ENCODE data around the gene SLC11A2. TPM values are rescaled to one million over a fixed set of nuclear protein-coding genes. Genes with fewer than 3 reads are reported as not detected.

SLC11A2 gene
- polyA plus RNA-seq, 1 donor (not counting 4 experiments of a cell fraction or from before 2014, with no cell fraction given) = 38.9 TPM

- Histone ChIP-seq H3K27ac (ENCODE audit: control insufficient read depth, insufficient read depth, low read length) (no peak overlapping the region), H3K27me3 (ENCODE audit: control insufficient read depth, extremely low read depth, insufficient read depth, low read length) (no peaks in the 10 kb centered on the region), H3K79me2 (ENCODE audit: control insufficient read depth, insufficient read depth, low read length) (peaks cover 18% of the 10 kb centered on the region), H2AFZ (ENCODE audit: control insufficient read depth, low read length) (no peak overlapping the region), H3K4me2 (ENCODE audit: control insufficient read depth, extremely low read depth, insufficient read depth, low read depth, low read length) (no peak overlapping the region), H3K9ac (ENCODE audit: control insufficient read depth, extremely low read depth, insufficient read depth, low read length) (no peak overlapping the region), H3K36me3 (ENCODE audit: control insufficient read depth in 2 of 2, extremely low read depth in 1 of 2, insufficient read depth in 2 of 2, low read length in 2 of 2) (peaks cover 11 to 18% of the 10 kb centered on the region in 2 experiments), H4K20me1 (ENCODE audit: control insufficient read depth, extremely low read depth, insufficient read depth, low read length) (no peaks in the 10 kb centered on the region), H3K9me3 (ENCODE audit: control insufficient read depth, low read depth, low read length) (no peaks in the 10 kb centered on the region), H3K4me3 (ENCODE audit: control insufficient read depth in 2 of 3, extremely low read depth in 1 of 3, insufficient read depth in 2 of 3, low read depth in 1 of 3, low read length in 3 of 3) (no peak overlapping the region), H3K9me1 (ENCODE audit: control insufficient read depth, extremely low read depth, insufficient read depth, low read length) (no peaks in the 10 kb centered on the region), H3K4me1 (ENCODE audit: control insufficient read depth, extremely low read depth, insufficient read depth, low read length) (peaks cover 20% of the 10 kb centered on the region)
- no peak for TF ChIP-seq CTCF (optimal IDR thresholded peaks at IDR 0.05 in 1 of 3, IDR thresholded peaks at IDR 0.05 in 1 of 3, conservative IDR thresholded peaks at IDR 0.05 in 1 of 3; ENCODE audit: extremely low read depth in 1 of 3, insufficient read depth in 2 of 3, low read length in 3 of 3)
- TF ChIP-seq EZH2 (IDR thresholded peaks at IDR 0.05; ENCODE audit: low read length) = no peak
- no peak for FAIRE-seq
- DNase-seq (ENCODE audit: low read depth, low spot score) = no peak
- dilution Hi-C loops (cut with MboI; ENCODE audit: extremely low pct_ligation_motif_present, low sequenced_read_pairs) = no loop called here
These were observed 25.6 kb upstream of the SLC11A2 start for GRCh38 chr12:51051787-51052186.

- H3K27ac ChIP-seq (ENCODE audit: control insufficient read depth, insufficient read depth, low read length) = peak overlapping the region; percentile 8
- peaks cover 18% of the 10 kb centered on the region for H3K79me2 ChIP-seq (ENCODE audit: control insufficient read depth, insufficient read depth, low read length)
- H3K4me3 ChIP-seq (ENCODE audit: control insufficient read depth in 2 of 3, extremely low read depth in 1 of 3, insufficient read depth in 2 of 3, low read depth in 1 of 3, low read length in 3 of 3) = peak overlapping the region; percentile 76 to 96 (median 79)
- H4K20me1 ChIP-seq (ENCODE audit: control insufficient read depth, extremely low read depth, insufficient read depth, low read length) = no peaks in the 10 kb centered on the region
- H3K9me3 ChIP-seq (ENCODE audit: control insufficient read depth, low read depth, low read length) = no peaks in the 10 kb centered on the region
- H3K9ac ChIP-seq (ENCODE audit: control insufficient read depth, extremely low read depth, insufficient read depth, low read length) = peak overlapping the region; percentile 75
- peaks cover 19% of the 10 kb centered on the region for H3K4me1 ChIP-seq (ENCODE audit: control insufficient read depth, extremely low read depth, insufficient read depth, low read length)
- TF ChIP-seq EZH2 (IDR thresholded peaks at IDR 0.05; ENCODE audit: low read length) (no peak), CTCF (optimal IDR thresholded peaks at IDR 0.05 in 1 of 3, IDR thresholded peaks at IDR 0.05 in 1 of 3, conservative IDR thresholded peaks at IDR 0.05 in 1 of 3; ENCODE audit: extremely low read depth in 1 of 3, insufficient read depth in 2 of 3, low read length in 3 of 3) (no peak)
- FAIRE-seq (no peak), DNase-seq (ENCODE audit: low read depth, low spot score) (no peak)
- H2AFZ ChIP-seq (ENCODE audit: control insufficient read depth, low read length) = no peak overlapping the region
- no peaks in the 10 kb centered on the region for H3K27me3 ChIP-seq (ENCODE audit: control insufficient read depth, extremely low read depth, insufficient read depth, low read length)
- dilution Hi-C loops (cut with MboI; ENCODE audit: extremely low pct_ligation_motif_present, low sequenced_read_pairs) = no loop called here
- H3K9me1 ChIP-seq (ENCODE audit: control insufficient read depth, extremely low read depth, insufficient read depth, low read length) = no peaks in the 10 kb centered on the region
- H3K4me2 ChIP-seq (ENCODE audit: control insufficient read depth, extremely low read depth, insufficient read depth, low read depth, low read length) = peak overlapping the region; percentile 100
- peaks cover 4 to 9% of the 10 kb centered on the region in 2 experiments for H3K36me3 ChIP-seq (ENCODE audit: control insufficient read depth in 2 of 2, extremely low read depth in 1 of 2, insufficient read depth in 2 of 2, low read length in 2 of 2)
These were observed 23.3 kb upstream of the SLC11A2 start for GRCh38 chr12:51049525-51049924.
